ENCODE data around the gene LYL1. TPM values are rescaled to one million over a fixed set of nuclear protein-coding genes. Genes with fewer than 3 reads are reported as not detected.

LYL1 gene
- total and polyA plus RNA-seq, 2 of the 13 experiments (the other 11 are each of a cell fraction or from before 2014, with no cell fraction given) = 0.75 to 0.92 TPM

GRCh38 chr19:13093407-13094105, 9.1 kb downstream of the LYL1 start (continued):
- TF ChIP-seq MLXIP (CRISPR knock-in tag; IDR thresholded peaks at IDR 0.05; ENCODE audit: borderline replicate concordance) = no peak
- no peak for TF ChIP-seq XRCC5 (optimal IDR thresholded peaks at IDR 0.05; ENCODE audit: low read length)
- no peak for TF ChIP-seq ZNF513 (CRISPR knock-in tag; conservative IDR thresholded peaks at IDR 0.05)
- TF ChIP-seq ZNF777 (CRISPR knock-in tag; IDR thresholded peaks at IDR 0.05) = no peak
- TF ChIP-seq NR2F6 (IDR thresholded peaks at IDR 0.05) = no peak
- TF ChIP-seq NR2F6 (CRISPR knock-in tag; IDR thresholded peaks at IDR 0.05) = no peak
- TF ChIP-seq MTA1 (CRISPR knock-in tag; IDR thresholded peaks at IDR 0.05; ENCODE audit: borderline replicate concordance) = no peak
- TF ChIP-seq STAT6 (CRISPR knock-in tag; IDR thresholded peaks at IDR 0.05; ENCODE audit: borderline replicate concordance) = no peak
- TF ChIP-seq ZKSCAN5 (CRISPR knock-in tag; IDR thresholded peaks at IDR 0.05) = no peak
- TF ChIP-seq MAZ (IDR thresholded peaks at IDR 0.05; ENCODE audit: borderline replicate concordance, low read depth, low read length) = no peak
- TF ChIP-seq MAZ (CRISPR knock-in tag; IDR thresholded peaks at IDR 0.05; ENCODE audit: low read depth) = peak; percentile 43; the same call in 1 of the 2 replicates
- 0 out of 2 replicates have a peak, but pooled peaks have one; percentile 16 for TF ChIP-seq ZBTB26 (CRISPR knock-in tag; IDR thresholded peaks at IDR 0.05; ENCODE audit: borderline replicate concordance)
- TF ChIP-seq PRDM10 (CRISPR knock-in tag; IDR thresholded peaks at IDR 0.05; ENCODE audit: low read depth) = no peak
- TF ChIP-seq TGIF2 (CRISPR knock-in tag; IDR thresholded peaks at IDR 0.05) = 0 out of 2 replicates have a peak, but pooled peaks have one; percentile 18
- TF ChIP-seq HHEX (CRISPR knock-in tag; IDR thresholded peaks at IDR 0.05) = no peak
- TF ChIP-seq MAFF (IDR thresholded peaks at IDR 0.05; ENCODE audit: low read depth, low read length) = no peak
- no peak for TF ChIP-seq ARID2 (CRISPR knock-in tag; IDR thresholded peaks at IDR 0.05; ENCODE audit: borderline replicate concordance)
